Measurements from ENCODE around the gene TJP1. TPM values are rescaled to one million over a fixed set of nuclear protein-coding genes. Genes with fewer than 3 reads are reported as not detected.

The TJP1 gene
- total and polyA plus RNA-seq, 7 experiments from 2014 or later = not detected

DNA sequence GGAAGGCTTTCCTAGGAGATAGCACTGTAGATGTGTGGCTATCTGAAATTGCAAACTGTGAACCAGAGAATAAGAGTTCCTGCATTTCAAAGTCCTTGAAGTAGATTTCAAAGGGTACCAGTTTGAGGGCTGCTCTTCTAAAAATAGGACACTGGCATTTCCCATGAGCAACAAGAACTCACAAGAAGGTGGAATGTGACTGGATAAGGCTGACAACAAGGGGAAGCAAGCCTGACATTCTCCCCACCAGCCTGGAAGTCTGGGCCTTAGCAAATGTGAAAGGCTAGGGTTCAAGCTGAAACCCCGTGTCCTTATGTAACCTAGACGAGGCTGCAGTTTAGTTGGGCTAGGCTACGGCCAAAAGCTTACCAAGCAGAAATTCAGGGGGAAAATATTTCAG lies 18.7 kb upstream of the TJP1 start:
- ChIA-PET CTCF (no interaction called here), POLR2A (no interaction called here)
- Mint-ChIP-seq H3K27ac (no peak overlapping the region), H3K27me3 (peaks cover 24 to 82% (median 78%) of the 10 kb centered on the region in 5 donors), H3K9me3 (peaks cover 0 to 28% (median 5%) of the 10 kb centered on the region in 11 donors), H3K4me1 (no peaks in the 10 kb centered on the region), H3K4me3 (no peak overlapping the region), H3K36me3 (peaks cover 0 to 4% (median 0%) of the 10 kb centered on the region in 5 donors)
- H3K9me3 ChIP-seq (ENCODE audit: control insufficient read depth in 2 of 3, low read length in 3 of 3) = no peaks in the 10 kb centered on the region
- H3K36me3 ChIP-seq (ENCODE audit: control insufficient read depth in 2 of 3, insufficient read depth in 3 of 3, low read length in 3 of 3) = no peaks in the 10 kb centered on the region
- DNase-seq = no peak
- H3K27ac ChIP-seq (ENCODE audit: low read depth, low read length) = no peak overlapping the region
- H3K4me3 ChIP-seq (ENCODE audit: low read length) = no peak overlapping the region
- H3K4me1 ChIP-seq (ENCODE audit: control insufficient read depth in 2 of 2, insufficient read depth in 2 of 2, low read length in 2 of 2) = no peaks in the 10 kb centered on the region
- intact Hi-C loops (cut with micrococcal nuclease) = no loop called here
- ATAC-seq = no peak
- peaks cover 0 to 13% of the 10 kb centered on the region in 2 donors for H3K27me3 ChIP-seq (ENCODE audit: control insufficient read depth in 2 of 2, insufficient read depth in 2 of 2, low read length in 2 of 2)

DNA sequence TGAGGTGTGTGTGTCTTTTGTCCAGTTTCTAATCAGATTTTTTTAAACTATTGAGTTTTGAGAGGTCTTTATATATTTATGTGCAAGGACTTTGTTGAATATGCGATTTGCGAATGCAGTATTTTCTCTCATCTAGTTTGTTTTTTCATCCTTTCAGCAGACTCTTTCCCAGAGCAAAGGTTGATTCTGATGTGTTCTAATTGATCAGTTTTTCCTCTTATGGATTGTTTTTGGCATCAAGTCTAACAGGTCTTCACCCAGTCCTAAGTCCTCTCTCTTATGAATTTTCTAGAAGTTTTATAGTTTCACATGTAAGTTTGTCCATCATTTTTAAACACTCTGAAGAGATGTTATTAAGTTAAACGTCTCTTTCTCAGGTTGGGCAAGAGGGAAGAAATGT lies 17.8 kb upstream of the TJP1 start:
- H3K27me3 Mint-ChIP-seq = peaks cover 30 to 85% (median 78%) of the 10 kb centered on the region in 5 donors
- DNase-seq (no peak), ATAC-seq (no peak)
- CTCF ChIA-PET = no interaction called here
- POLR2A ChIA-PET = no interaction called here
- H3K4me3 ChIP-seq (ENCODE audit: low read length) = no peak overlapping the region
- intact Hi-C loops (cut with micrococcal nuclease) = no loop called here
- no peaks in the 10 kb centered on the region for H3K4me1 ChIP-seq (ENCODE audit: control insufficient read depth in 2 of 2, insufficient read depth in 2 of 2, low read length in 2 of 2)
- H3K27ac Mint-ChIP-seq = no peak overlapping the region
- no peak overlapping the region for H3K4me3 Mint-ChIP-seq
- no peak overlapping the region for H3K27ac ChIP-seq (ENCODE audit: low read depth, low read length)
- H3K27me3 ChIP-seq (ENCODE audit: control insufficient read depth in 2 of 2, insufficient read depth in 2 of 2, low read length in 2 of 2) = peaks cover 0 to 13% of the 10 kb centered on the region in 2 donors
- no peaks in the 10 kb centered on the region for H3K9me3 ChIP-seq (ENCODE audit: control insufficient read depth in 2 of 3, low read length in 3 of 3)
- peaks cover 0 to 4% (median 0%) of the 10 kb centered on the region in 5 donors for H3K36me3 Mint-ChIP-seq
- no peaks in the 10 kb centered on the region for H3K36me3 ChIP-seq (ENCODE audit: control insufficient read depth in 2 of 3, insufficient read depth in 3 of 3, low read length in 3 of 3)
- H3K4me1 Mint-ChIP-seq = no peaks in the 10 kb centered on the region
- peaks cover 0 to 21% (median 4%) of the 10 kb centered on the region in 11 donors for H3K9me3 Mint-ChIP-seq

DNA sequence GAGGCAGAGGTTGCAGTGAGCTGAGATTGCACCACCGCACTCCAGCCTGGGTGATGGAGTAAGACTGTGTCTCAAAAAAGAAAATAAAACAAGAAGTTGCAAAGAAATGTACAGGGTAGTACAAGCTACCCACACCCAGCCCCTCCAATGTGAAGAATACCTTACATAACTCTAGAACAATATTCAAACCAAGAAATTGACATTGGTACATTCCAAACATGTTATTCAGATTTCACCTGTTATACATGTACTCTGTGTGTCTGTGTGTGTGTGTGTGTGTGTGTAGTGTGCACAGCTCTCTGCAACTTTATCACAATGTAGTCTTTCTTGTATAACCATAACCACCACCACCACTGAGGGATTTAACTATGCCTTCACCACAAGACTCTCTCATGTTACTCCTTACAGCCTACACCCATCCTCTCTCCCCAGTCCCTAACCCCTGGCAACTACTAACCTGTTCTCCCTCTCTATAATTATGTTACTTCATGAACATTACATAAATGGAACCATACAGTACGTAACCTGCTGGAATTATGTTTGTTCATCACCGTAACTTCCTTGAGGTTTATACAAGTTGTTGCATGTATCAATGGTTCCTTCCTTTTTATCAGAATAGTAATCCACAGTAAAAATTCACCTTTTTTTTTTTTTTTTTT lies 16.2 kb upstream of the TJP1 start:
- intact Hi-C loops (cut with micrococcal nuclease) = no loop called here

DNA sequence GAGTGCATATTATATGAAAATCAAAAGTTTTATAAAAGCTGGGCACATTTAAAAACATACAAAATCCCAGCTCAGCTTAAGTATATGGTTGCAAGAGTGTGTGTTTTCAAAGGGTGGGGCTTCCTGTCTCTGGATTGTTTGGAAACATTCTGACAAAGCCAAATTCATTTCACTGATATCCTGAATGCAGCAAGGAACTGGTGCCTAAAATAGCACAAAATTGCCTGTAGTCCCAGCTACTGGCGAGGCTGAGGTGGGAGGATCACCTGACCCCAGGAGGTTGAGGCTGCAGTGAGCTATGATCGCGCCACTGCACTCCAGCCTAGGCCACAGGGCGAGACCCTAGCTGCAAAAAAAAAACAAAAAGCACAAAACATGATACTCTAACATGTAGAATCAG lies 13.0 kb upstream of the TJP1 start:
- Mint-ChIP-seq H3K36me3 (peaks cover 0 to 10% (median 0%) of the 10 kb centered on the region in 5 donors), H3K4me3 (no peak overlapping the region), H3K4me1 (no peaks in the 10 kb centered on the region), H3K27me3 (peaks cover 48 to 76% (median 67%) of the 10 kb centered on the region in 5 donors), H3K9me3 (peaks cover 0 to 38% (median 9%) of the 10 kb centered on the region in 11 donors), H3K27ac (no peak overlapping the region)
- ChIA-PET POLR2A (no interaction called here), CTCF (no interaction called here)
- no peaks in the 10 kb centered on the region for H3K4me1 ChIP-seq (ENCODE audit: control insufficient read depth in 2 of 2, insufficient read depth in 2 of 2, low read length in 2 of 2)
- peaks cover 0 to 11% of the 10 kb centered on the region in 2 donors for H3K27me3 ChIP-seq (ENCODE audit: control insufficient read depth in 2 of 2, insufficient read depth in 2 of 2, low read length in 2 of 2)
- no peaks in the 10 kb centered on the region for H3K36me3 ChIP-seq (ENCODE audit: control insufficient read depth in 2 of 3, insufficient read depth in 3 of 3, low read length in 3 of 3)
- H3K27ac ChIP-seq (ENCODE audit: low read depth, low read length) = no peak overlapping the region
- ATAC-seq = no peak
- no peak for DNase-seq
- peaks cover 0 to 7% (median 0%) of the 10 kb centered on the region in 3 experiments for H3K9me3 ChIP-seq (ENCODE audit: control insufficient read depth in 2 of 3, low read length in 3 of 3)
- no peak overlapping the region for H3K4me3 ChIP-seq (ENCODE audit: low read length)
- intact Hi-C loops (cut with micrococcal nuclease) = no loop called here

More for the DNA sequence above, 16.2 kb upstream of the TJP1 start:
- ChIA-PET CTCF (no interaction called here), POLR2A (no interaction called here)
- H3K4me3 ChIP-seq (ENCODE audit: low read length) = no peak overlapping the region
- Mint-ChIP-seq H3K9me3 (peaks cover 0 to 18% (median 4%) of the 10 kb centered on the region in 11 donors), H3K4me3 (no peak overlapping the region), H3K4me1 (no peaks in the 10 kb centered on the region), H3K27me3 (peaks cover 34 to 79% (median 72%) of the 10 kb centered on the region in 5 donors), H3K36me3 (peaks cover 0 to 4% (median 0%) of the 10 kb centered on the region in 5 donors), H3K27ac (no peak overlapping the region)
- H3K9me3 ChIP-seq (ENCODE audit: control insufficient read depth in 2 of 3, low read length in 3 of 3) = no peaks in the 10 kb centered on the region
- H3K4me1 ChIP-seq (ENCODE audit: control insufficient read depth in 2 of 2, insufficient read depth in 2 of 2, low read length in 2 of 2) = no peaks in the 10 kb centered on the region
- H3K27ac ChIP-seq (ENCODE audit: low read depth, low read length) = no peak overlapping the region
- no peaks in the 10 kb centered on the region for H3K36me3 ChIP-seq (ENCODE audit: control insufficient read depth in 2 of 3, insufficient read depth in 3 of 3, low read length in 3 of 3)
- DNase-seq (no peak), ATAC-seq (no peak)
- H3K27me3 ChIP-seq (ENCODE audit: control insufficient read depth in 2 of 2, insufficient read depth in 2 of 2, low read length in 2 of 2) = peaks cover 0 to 13% of the 10 kb centered on the region in 2 donors

DNA sequence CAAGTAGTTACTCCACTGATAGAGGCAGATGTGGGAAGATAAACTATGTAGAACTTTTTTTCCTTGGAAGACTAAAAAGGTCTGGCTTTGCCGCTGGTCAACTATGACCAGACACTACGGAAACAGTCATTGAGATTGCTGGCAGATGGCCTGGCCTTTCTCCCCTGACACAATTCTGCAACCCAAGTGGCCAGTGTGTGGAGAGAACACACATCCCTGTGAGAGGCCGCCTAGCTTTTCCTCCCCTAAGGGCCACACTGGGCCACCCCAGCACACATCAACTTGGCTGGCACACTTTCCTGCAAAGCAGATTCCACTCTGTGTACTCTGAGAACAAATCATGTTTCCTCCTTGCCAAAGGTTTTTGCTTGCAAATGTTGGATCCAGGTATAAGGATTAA lies 10.4 kb upstream of the TJP1 start:
- Histone ChIP-seq H3K9me3 (ENCODE audit: control insufficient read depth in 2 of 3, low read length in 3 of 3) (peaks cover 0 to 7% (median 0%) of the 10 kb centered on the region in 3 experiments), H3K27ac (ENCODE audit: low read depth, low read length) (no peak overlapping the region), H3K4me3 (ENCODE audit: low read length) (no peak overlapping the region), H3K36me3 (ENCODE audit: control insufficient read depth in 2 of 3, insufficient read depth in 3 of 3, low read length in 3 of 3) (no peaks in the 10 kb centered on the region), H3K4me1 (ENCODE audit: control insufficient read depth in 2 of 2, insufficient read depth in 2 of 2, low read length in 2 of 2) (no peaks in the 10 kb centered on the region), H3K27me3 (ENCODE audit: control insufficient read depth in 2 of 2, insufficient read depth in 2 of 2, low read length in 2 of 2) (peaks cover 0 to 20% of the 10 kb centered on the region in 2 donors)
- Mint-ChIP-seq H3K9me3 (peaks cover 0 to 29% (median 6%) of the 10 kb centered on the region in 11 donors), H3K36me3 (peaks cover 0 to 10% (median 0%) of the 10 kb centered on the region in 5 donors), H3K4me3 (no peak overlapping the region), H3K27me3 (peaks cover 56 to 78% (median 70%) of the 10 kb centered on the region in 5 donors), H3K4me1 (peaks cover 0 to 3% (median 0%) of the 10 kb centered on the region in 7 donors), H3K27ac (no peak overlapping the region)
- DNase-seq (no peak), ATAC-seq (no peak)
- ChIA-PET POLR2A (no interaction called here), CTCF (no interaction called here)
- intact Hi-C loops (cut with micrococcal nuclease) = no loop called here

DNA sequence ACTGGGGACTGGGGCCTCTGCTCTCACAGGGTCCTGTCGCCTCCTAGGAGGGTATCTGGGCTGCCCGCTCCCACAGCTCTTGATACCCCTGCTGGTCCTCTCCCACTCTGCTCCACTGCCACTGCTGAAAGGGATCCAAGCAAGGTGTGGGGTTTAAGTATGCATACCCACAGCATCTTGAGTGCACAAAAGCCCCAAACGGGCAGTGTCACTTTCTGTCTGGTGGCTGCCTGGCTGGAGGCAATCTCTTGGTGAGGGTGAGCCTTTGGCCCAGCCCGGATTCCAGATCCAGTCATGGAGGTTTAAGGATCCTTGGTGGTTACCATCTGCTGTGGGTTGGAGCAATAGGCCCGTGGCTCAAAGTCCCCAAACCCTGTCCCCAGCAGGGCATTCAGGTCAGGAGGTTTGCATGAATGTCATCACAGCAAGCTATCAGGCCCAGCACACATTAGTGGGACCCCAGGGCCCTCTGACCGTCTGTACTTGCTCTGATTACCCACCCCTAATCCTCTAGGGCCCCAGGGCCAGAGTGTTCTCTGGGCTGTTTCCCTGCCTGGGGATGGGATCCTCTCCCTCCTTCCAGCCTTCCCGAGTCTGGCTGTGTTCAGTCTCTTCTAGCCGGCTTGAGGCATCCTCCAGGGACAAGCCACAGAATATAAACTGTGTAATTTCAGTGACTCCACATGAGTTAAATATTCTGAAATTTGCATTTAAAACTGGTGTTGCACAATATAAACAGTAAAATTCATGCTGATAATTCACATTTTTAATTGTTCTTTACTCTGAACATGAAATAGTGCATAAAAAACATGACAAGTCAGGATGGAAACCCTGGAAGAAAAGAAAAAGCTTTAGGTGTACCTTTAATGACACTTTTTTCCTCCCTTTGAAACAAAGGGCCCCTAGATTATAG lies 4.9 kb upstream of the TJP1 start:
- H3K9me3 Mint-ChIP-seq = peaks cover 0 to 42% (median 18%) of the 10 kb centered on the region in 11 donors
- H3K4me1 Mint-ChIP-seq = peaks cover 13 to 36% (median 23%) of the 10 kb centered on the region in 7 donors
- Histone ChIP-seq H3K4me1 (ENCODE audit: control insufficient read depth in 2 of 2, insufficient read depth in 2 of 2, low read length in 2 of 2) (peaks cover 0 to 26% of the 10 kb centered on the region in 2 donors), H3K4me3 (ENCODE audit: low read length) (no peak overlapping the region), H3K36me3 (ENCODE audit: control insufficient read depth in 2 of 3, insufficient read depth in 3 of 3, low read length in 3 of 3) (no peaks in the 10 kb centered on the region), H3K27me3 (ENCODE audit: control insufficient read depth in 2 of 2, insufficient read depth in 2 of 2, low read length in 2 of 2) (peaks cover 0 to 13% of the 10 kb centered on the region in 2 donors), H3K9me3 (ENCODE audit: control insufficient read depth in 2 of 3, low read length in 3 of 3) (peaks cover 0 to 11% (median 0%) of the 10 kb centered on the region in 3 experiments), H3K27ac (ENCODE audit: low read depth, low read length) (no peak overlapping the region)
- POLR2A ChIA-PET = no interaction called here
- intact Hi-C loops (cut with micrococcal nuclease) = no loop called here
- ATAC-seq (no peak), DNase-seq (no peak)
- H3K27ac Mint-ChIP-seq = no peak overlapping the region
- peak overlapping the region in 2 of 10 donors; percentile 56 to 61 for H3K4me3 Mint-ChIP-seq
- peaks cover 55 to 71% (median 59%) of the 10 kb centered on the region in 5 donors for H3K27me3 Mint-ChIP-seq
- CTCF ChIA-PET = no interaction called here
- H3K36me3 Mint-ChIP-seq = peaks cover 0 to 10% (median 4%) of the 10 kb centered on the region in 5 donors
